AG10803 (cell line): ENCODE measurements around the gene LIMS2.

Experiments
- DNase-seq: peaks from one replicate; pipeline ENCODE4 v3.0.0; 2010; ENCODE audit warnings: low read depth
- H3K4me3 ChIP-seq: 2 replicates; pipeline ENCODE4 v1.5.1; 2011; ENCODE audit warnings: mild to moderate bottlenecking, low read length, control low read depth
- TF ChIP-seq, protein P1 (sequence below): conservative IDR thresholded peaks from 2 replicates; pipeline ENCODE4 v1.5.1; 2011; ENCODE audit warnings: mild to moderate bottlenecking, low read length, control low read depth, inconsistent platforms

The LIMS2 gene

DNA sequence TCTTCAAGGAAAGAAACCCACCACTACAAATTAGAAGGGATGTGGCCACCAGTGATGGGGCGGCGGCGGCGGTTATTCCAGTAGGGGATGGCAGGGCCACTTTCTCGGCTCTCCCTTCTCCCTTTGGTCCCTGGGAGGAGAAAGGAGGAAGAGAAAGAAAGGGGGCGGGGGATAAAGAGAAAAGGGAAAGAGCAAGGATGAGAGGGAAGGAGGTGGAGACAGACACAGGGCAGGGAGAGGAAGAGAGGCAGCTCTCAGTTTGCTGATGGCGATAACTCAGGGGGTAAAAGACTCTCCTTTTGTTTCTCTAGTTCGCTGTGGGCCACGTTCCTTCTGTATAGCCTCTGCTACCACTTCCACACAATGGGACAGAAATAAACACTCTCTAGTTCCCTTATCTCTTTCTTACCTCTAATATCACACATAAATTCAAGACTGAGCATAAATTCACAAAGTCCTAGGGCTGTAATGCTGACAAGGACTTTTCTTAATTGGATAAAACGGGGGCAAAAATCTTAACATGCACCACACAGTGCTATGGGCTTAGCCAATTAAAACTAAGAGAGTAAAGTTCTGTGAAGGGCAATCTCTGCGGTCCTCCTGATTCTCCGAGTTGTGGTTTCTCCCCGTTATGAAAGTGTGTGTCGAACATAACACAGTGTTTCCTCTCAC lies 40.6 kb upstream of the LIMS2 start:
- TF ChIP-seq, protein P1, sequence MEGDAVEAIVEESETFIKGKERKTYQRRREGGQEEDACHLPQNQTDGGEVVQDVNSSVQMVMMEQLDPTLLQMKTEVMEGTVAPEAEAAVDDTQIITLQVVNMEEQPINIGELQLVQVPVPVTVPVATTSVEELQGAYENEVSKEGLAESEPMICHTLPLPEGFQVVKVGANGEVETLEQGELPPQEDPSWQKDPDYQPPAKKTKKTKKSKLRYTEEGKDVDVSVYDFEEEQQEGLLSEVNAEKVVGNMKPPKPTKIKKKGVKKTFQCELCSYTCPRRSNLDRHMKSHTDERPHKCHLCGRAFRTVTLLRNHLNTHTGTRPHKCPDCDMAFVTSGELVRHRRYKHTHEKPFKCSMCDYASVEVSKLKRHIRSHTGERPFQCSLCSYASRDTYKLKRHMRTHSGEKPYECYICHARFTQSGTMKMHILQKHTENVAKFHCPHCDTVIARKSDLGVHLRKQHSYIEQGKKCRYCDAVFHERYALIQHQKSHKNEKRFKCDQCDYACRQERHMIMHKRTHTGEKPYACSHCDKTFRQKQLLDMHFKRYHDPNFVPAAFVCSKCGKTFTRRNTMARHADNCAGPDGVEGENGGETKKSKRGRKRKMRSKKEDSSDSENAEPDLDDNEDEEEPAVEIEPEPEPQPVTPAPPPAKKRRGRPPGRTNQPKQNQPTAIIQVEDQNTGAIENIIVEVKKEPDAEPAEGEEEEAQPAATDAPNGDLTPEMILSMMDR = no peak
- DNase-seq = no peak

DNA sequence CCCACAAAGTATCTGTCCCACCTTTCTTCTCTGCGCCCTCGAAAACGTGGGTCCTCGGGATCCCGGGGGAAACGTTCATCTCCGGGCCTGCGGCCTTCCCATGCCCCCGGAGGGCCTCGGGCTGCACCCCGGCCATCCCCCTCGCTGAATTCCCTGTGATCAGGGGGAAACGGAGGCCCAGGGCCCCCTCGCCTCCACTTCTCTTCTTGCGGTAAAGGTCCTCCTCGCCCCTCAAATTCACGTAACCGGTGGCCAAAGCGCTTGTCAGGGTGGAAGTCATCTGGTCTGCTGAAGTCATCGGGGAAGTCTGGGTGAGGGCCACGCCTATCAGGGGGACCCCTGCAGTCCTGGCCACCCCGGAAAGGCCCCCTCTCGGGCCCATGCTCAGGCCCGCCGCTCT lies 38.2 kb upstream of the LIMS2 start:
- no peak for DNase-seq
- TF ChIP-seq, protein P1 = no peak

More for the DNA sequence above, 40.6 kb upstream of the LIMS2 start:
- H3K4me3 ChIP-seq = no peak overlapping the region

DNA sequence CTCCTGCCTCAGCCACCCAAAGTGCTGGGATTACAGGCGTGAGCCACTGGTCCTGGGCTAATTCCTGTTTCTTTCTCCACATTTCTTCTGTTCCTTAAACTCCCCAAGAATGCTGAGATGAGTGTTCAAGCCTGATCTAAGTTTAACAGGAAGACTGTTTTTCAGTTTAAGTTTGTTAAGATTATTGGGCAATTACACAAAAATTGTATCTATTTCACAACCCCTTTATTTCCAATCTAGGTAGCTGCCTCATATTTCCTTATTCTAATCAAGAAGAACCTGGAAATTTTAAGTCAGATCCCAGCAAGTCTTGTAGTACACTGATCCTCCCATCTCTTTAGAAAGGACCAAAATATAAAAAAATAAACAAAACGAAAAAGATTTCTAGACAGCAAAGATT lies 37.7 kb upstream of the LIMS2 start:
- TF ChIP-seq, protein P1 = no peak
- H3K4me3 ChIP-seq = no peak overlapping the region
- DNase-seq = peak; percentile 3

More for the DNA sequence above, 38.2 kb upstream of the LIMS2 start:
- H3K4me3 ChIP-seq = no peak overlapping the region

DNA sequence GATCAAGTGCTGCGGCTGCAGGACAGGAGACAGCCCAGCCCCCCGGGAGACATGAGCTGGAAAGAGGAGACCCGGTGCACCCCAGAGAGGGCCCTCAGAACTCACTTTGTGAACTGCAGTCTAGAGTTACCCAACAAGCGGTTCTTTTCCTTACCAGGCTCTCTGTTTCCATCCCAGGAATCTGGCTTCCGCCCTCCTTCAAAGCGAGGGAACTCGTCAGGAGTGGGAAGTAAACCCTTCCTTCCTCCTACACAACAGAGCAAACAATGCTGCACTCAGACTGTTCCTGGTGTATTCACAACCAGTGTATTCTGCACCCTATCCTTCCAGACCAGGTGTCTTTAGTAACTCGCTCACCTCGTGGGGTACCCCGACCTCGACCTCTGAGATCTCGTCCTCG lies 34.0 kb upstream of the LIMS2 start:
- TF ChIP-seq, protein P1 = no peak
- DNase-seq = no peak
- no peak overlapping the region for H3K4me3 ChIP-seq

DNA sequence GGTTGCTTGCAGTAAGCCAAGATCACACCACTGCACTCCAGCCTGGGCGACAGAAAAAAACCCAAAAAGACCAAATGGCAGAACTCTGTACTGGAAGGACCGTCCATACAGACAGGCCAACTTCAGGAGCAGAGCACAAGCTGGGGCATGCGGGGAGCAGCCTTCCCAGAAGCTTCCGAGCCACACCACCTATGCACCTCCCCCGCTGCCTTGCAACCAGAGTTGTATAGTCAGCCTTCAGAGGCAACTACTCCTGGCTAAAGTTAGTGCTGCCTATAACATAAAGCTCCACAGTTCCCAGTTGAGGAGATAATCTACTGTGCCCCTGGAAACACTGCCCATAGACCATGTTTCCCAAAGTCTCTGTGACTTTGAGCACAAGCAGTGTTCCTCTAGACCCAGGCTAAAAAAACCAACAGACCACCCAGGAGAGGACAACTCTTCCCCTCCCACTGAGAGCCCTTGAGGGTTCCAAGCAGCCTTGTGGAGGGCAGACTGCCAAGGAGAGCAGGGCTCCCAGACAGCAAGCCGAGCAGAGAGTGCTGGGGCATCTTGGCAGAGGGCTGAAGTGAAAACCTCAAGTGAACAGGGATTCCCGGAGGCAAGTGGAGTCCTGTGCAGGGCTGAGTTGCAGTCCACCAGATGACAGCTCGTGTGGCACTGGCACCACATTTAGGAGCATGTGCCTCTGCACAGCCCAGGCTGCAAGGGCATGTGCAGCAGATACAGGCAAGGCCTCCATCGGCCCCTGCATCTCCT lies 32.7 kb upstream of the LIMS2 start:
- TF ChIP-seq, protein P1 = no peak
- no peak overlapping the region for H3K4me3 ChIP-seq
- peak; percentile 9 for DNase-seq

DNA sequence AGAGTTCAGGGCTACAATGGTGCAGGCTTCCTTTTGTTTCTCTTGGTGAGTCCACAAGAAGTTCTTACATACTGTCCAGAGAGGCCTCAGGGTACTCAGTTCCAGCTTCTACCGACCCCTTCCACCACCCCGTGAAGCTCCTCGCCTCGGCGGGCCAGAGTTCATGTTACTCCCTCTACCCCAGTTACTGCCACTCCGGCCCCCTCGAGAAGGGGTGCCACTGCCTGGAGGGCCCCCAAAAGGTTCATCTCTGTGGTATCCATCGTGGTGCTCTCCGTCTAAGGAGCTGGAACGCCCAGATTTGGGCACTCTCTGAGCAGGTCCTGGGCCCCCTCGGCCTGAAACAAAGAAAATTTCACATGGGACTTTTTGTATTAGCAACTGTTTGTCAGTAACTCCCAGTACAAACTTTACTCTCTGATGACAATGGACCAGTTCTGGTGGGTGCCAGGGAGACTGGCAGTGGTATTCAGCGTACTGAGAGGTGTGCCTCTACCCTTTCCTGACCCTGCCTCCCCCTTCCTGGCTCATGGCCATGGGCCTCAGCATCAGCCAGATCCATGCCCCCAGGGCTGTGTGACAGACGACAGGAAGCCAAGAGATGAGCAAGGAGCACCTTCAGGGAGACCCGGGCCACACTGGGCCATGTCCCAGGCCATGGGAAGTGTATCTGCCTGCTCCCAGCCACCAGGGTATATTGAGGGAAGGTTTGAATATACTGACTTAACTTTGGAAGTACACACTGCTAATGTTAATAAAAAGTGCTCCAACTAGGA lies 31.1 kb upstream of the LIMS2 start:
- TF ChIP-seq, protein P1 = no peak
- no peak overlapping the region for H3K4me3 ChIP-seq
- no peak for DNase-seq
